Endothelial cell of umbilical vein (primary cell): Measurements from ENCODE around the gene SREBF1. TPM values are rescaled to one million over a fixed set of nuclear protein-coding genes. Genes with fewer than 3 reads are reported as not detected.

Experiments used
- microRNA counts: library from miRNA; unstranded; fragments of <30 nt; microRNA quantifications from one replicate; lab custom pipeline; 2016
- microRNA-seq: library from miRNA; unstranded; fragments of <30 nt; microRNA quantifications from one replicate; pipeline ENCODE4 v1.2.0, GENCODE V29; 2021; ENCODE audit warnings: borderline number of aligned reads, borderline replicate concordance
- polyA plus RNA-seq, 4 experiments: library from polyadenylated mRNA; depleted of rRNA in 3 of 4; stranded (reverse) in 3 of 4; unstranded in 1 of 4; fragments of >200 nt; gene quantifications; 2 replicates each; pipeline versions ENCODE4 v1.2.1 to v1.2.3, GENCODE V29; 2011 to 2012; ENCODE audit warnings: missing spikeins in 1 of 4
- small RNA-seq: library from RNA; depleted of rRNA; stranded (forward); fragments of <200 nt; gene quantifications from one replicate; pipeline ENCODE3, GENCODE V24; 2012; ENCODE audit warnings: low replicate concordance, low read depth; ENCODE audit not compliant: insufficient read depth, insufficient read length
- total RNA-seq: library from RNA; stranded (reverse); gene quantifications from 2 replicates; pipeline ENCODE4 v1.2.3, GENCODE V29; 2021

The SREBF1 gene
- total and polyA plus RNA-seq, 2 donors (not counting 3 experiments of a cell fraction or from before 2014, with no cell fraction given): 50.4 to 109 TPM

MicroRNA genes within 50 kb of the gene (microRNA counts, 767-probe panel; counts per million panel counts)
- 723 counts per million, percentile 96 among the panel's probes with 10 or more counts for microRNA hsa-miR-33b-5p (lab: Ali Mortazavi, UCI)

Small RNA genes lying within 50 kb of the gene (microRNA-seq; reads per million reads assigned to microRNA genes)
- gene MIR33B (172 reads per million, percentile 63 among the genes with 10 or more reads in this experiment), gene MIR6777 (not detected)

Small RNA genes lying within 50 kb of the gene (small RNA-seq; reads per million reads assigned to genes)
- gene MIR33B: not detected
- not detected for gene MIR6777

Other genes starting within 250 kb of the SREBF1 start
- gene PEMT, start 245.3 kb downstream of the SREBF1 start, total RNA-seq: 35.1 and 37.2 TPM in 2 replicates
- 58.4 and 72.7 TPM in 2 replicates for gene PEMT, start 245.3 kb downstream of the SREBF1 start, polyA plus RNA-seq
- gene RAI1, start 155.5 kb downstream of the SREBF1 start, total RNA-seq: 43.3 and 47.3 TPM in 2 replicates
- 7.4 and 7.8 TPM in 2 replicates for gene RAI1, start 155.5 kb downstream of the SREBF1 start, polyA plus RNA-seq
- gene TOM1L2, start 135.4 kb upstream of the SREBF1 start, total RNA-seq: 37.6 and 41.5 TPM in 2 replicates
- 31.7 and 36.0 TPM in 2 replicates for gene TOM1L2, start 135.4 kb upstream of the SREBF1 start, polyA plus RNA-seq
- gene DRC3, start 135.9 kb upstream of the SREBF1 start, total RNA-seq: 1.6 and 2.3 TPM in 2 replicates
- gene DRC3, start 135.9 kb upstream of the SREBF1 start, polyA plus RNA-seq: 1.9 and 2.9 TPM in 2 replicates
- gene ATPAF2, start 202.2 kb upstream of the SREBF1 start, total RNA-seq: 32.1 and 35.7 TPM in 2 replicates
- 23.2 and 27.3 TPM in 2 replicates for gene ATPAF2, start 202.2 kb upstream of the SREBF1 start, polyA plus RNA-seq
- 10.1 and 11.3 TPM in 2 replicates for gene GID4, start 202.4 kb upstream of the SREBF1 start, total RNA-seq
- 5.9 and 6.4 TPM in 2 replicates for gene GID4, start 202.4 kb upstream of the SREBF1 start, polyA plus RNA-seq